Right lobe of liver (tissue), 4 donors: ENCODE measurements around the gene MAN1B1.

Source experiments
- CTCF ChIP-seq, 4 donors: fragments of 200-600 bp in 3 of 4; fragments of 450-650 bp in 1 of 4; IDR thresholded peaks; one replicate each; pipeline versions ENCODE4 v1.5.1 to v1.8.0; 2016 to 2022; ENCODE audit warnings: antibody characterized with exemption in 4 of 4, mild to moderate bottlenecking in 2 of 4
- POLR2A ChIP-seq: fragments of 450-650 bp; IDR thresholded peaks from one replicate; pipeline ENCODE4 v1.6.1; 2017; ENCODE audit warnings: antibody characterized with exemption, mild to moderate bottlenecking
- donor health status: DM: no; HTN: no; CAD: no.
- donor health status: DM: no; HTN: no; CAD: no.
- donor health status: DM: no; HTN: yes; CAD: no.

- TF ChIP-seq POLR2A, result no peak
- TF ChIP-seq CTCF (IDR thresholded peaks at IDR 0.05), result no peak
Observed at GRCh38 chr9:137080260-137081122, 6.3 kb upstream of the MAN1B1 start.
